Raji (cell line): ENCODE results near the gene ATP10A.

ENCODE experiments used
- POLR2A ChIP-seq: IDR thresholded peaks from 2 replicates; pipeline ENCODE4 v1.6.1; 2011; ENCODE audit warnings: low read depth, low read length, control low read depth; ENCODE audit not compliant: insufficient read depth

ATP10A gene

DNA sequence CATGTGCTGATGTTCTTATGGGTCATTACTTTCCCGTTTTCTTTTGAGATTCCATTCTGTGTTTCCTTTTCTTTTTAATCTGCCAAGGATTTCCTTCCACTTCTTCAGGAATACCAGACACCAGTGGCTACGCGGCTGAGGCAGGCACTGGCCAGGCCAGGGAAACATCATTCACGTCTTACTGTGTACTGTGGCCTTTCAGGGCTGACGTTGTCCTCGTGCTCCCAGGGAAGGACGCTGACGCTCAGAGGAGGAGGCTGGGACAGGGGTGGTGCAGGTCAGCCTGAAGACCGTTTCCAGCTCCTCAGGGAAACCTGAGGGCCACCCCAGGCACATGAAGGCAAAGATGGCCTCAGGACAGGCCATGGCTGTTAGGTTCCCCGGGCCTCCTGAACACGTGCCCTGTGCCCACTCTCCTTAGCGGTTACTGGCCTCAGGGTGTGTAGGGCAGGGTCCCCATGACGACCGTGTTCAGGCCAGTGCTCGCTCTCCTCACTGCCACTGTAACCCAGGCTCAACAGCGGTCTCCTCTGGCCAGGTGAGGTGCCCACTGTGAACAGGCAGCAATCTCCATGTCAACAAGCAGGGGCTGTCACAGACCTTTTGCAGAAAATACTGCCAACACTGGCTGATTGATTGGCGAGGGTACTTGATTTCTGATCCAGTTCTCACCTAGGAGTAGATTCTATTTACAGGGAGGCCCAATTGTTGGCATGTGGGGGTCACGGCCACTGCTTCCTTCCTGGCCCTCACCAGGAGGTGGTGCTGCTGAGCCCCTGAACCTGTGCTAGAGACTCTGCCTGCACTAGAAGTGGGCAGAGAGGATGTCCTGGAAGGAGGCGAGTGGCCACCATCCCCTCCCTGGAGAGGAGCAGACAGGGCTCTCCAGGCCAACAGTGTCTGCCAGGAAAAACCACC lies 169.5 kb downstream of the ATP10A start:
- no peak for TF ChIP-seq POLR2A

DNA sequence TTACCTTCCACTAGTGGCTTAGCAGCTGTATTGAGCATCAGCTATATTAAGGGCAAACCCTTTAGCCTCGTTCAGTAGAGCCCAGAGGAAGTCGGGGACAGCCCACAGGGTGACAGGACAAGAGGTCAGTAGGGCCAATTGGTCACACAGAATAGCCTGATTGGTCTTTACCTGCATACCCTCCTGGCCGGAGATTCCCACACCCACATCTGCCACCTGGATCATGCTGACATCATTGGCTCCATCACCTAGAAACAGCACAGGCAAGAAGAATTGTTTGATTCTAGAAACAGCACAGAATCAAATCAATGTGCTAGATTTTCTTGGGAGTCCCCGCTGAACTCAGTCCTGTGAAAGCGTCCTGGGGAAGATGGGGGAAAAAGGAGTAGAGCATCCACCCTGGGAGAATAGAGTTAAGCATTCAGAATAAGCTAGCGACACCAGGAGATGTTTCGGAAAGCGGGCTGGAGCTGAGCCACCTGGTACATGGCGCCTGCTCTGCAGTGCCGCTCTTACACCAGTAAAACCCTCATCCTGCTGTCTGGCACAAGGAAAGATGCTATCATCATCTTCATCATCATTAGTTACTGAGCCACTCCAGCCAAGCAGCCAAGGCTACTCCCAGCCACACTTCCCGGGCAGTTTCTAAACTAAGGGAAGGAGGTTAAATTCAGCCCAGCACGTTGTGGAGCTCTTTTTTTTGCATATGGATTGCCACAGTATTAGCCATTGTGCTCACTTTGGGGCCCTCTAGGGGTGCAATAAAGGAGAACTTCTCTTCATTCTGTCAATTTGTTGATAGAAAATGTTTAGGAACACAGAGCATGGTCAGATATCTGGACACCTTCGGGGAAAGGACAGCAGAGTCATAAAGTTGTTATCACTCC lies 171.3 kb downstream of the ATP10A start:
- no peak for TF ChIP-seq POLR2A

DNA sequence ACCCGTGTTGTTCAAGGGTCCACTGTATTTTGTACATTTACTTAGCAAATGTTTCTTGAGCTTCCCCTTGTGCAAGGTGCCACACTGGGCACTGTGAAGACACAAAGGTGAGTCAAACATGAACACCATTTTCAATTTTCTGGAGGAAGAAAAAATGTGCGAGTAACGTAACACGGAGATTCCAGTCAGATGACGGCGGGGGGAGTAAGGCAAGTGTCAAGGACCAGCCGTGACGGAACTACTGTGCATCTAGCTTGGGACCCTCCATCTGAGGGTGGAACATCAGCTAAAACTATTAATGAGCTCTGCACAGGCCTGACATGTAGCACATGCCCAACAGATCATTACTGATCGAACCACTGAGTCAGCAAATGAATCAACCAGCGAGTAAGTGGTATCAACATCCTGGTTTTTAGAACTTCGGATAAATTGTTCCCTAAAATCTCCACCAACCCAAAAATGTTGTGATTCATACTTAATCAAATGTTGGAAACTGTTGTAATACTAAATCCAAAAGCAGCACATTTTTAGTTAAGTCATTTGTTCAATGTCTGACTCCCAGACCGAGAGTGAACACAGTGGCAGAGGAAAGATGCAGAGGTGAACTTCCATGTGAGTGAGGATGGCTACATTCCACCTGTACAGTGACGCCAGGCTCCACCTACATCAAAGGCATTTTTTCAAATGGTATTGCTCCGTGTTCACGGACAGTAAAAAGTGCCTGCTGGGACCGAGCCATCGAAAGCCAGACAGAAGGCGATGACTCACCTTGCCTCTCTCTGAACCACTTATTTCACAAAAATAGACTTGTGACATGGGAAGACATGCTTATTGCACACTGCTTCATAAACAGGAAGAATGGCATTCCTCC lies 172.2 kb downstream of the ATP10A start:
- no peak for TF ChIP-seq POLR2A

DNA sequence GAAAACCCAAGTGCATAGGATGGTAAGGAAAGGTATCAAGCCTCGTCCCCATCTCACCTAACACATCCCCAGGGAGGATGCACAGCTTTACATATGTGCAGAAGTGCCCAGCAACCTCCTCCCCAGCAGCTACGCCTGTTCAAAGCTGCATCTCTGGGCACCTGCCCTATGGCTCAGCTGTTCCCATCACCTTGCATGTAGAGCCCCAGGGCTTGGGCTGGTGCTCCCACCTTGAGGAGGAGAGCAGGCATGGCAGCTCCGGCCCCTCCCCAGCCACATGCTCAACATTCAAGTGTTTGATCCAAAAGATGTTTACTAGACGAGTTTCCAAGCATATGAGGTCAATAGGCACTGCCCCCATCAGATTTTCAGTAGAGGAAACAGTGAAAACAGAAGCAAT lies 173.5 kb downstream of the ATP10A start:
- TF ChIP-seq POLR2A, result no peak

DNA sequence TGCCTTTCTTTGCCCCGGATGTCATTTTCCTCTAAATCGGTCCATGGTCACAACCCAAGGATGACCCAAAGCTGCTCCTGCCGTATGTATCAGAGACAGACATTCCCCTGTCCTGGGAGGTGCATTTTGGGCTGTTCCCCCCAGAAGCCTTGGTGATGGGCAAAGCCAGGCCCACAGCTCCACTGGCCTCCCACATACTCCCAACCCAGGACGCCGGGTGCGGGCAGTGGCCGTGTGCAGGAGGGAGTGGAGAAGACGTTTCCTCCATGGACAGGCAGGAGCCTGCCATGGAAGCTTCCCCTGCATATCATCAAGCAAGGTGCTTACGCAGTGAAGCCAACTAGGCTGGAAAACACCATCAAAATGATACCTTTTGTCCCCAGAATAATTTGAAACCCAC lies 175.0 kb downstream of the ATP10A start:
- TF ChIP-seq POLR2A, result no peak

DNA sequence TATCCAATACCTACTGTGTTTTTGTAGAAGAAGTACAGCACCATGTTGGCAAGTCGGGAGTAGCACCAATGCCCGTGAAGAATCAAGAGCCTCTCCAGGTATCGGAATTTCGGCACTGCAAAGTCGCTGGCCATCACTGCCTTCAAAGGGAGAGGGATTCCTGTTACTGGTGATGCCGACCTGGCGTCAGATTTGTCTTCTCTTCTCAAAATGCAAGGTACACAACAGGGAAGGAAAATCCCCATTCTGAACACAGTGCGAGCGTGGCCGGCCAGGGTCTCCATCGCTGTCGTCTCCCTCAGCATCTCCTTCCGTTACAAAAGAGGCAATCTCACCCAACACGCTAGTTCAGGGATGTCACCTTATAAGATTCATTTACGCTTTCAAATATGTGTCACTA lies 175.4 kb downstream of the ATP10A start:
- TF ChIP-seq POLR2A, result no peak

DNA sequence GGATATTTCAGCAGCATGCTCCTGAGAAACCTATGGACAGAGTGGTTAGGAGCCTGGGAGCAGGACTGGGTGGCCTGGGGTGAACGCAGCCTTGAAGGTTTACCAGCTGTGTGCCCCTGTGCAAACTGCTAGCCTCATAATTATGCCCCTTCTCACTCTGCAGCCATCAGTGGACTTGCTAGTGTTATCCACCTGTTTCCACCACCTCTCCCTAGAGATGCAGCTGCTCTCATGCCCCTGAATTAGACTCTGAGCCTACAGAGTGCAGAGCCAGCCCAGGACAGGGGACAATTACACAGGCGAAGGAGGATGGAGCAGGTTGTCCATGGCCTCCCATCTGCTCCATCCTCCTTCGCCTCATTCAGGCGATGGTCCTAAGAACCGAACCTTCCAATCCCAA lies 175.9 kb downstream of the ATP10A start:
- no peak for TF ChIP-seq POLR2A

DNA sequence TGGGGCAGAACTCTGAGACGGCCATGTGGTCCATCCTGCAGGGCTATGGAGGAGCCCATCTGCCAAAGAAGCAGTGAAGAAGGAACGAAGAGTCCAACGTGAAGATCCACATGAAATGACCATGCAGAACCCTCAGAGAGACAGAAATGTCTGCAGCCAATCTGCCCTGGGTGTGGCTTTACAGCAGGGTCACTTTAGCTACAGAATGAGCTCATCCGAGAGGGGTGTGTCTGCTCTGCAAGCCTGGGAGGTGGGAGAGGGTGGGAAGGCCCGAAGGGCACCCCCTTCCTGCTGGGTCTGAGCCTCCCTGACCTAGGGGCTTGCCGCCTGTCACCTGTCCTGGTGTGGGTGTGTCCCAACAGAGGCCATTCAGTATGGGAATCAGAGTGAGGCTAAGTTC lies 176.3 kb downstream of the ATP10A start:
- no peak for TF ChIP-seq POLR2A

DNA sequence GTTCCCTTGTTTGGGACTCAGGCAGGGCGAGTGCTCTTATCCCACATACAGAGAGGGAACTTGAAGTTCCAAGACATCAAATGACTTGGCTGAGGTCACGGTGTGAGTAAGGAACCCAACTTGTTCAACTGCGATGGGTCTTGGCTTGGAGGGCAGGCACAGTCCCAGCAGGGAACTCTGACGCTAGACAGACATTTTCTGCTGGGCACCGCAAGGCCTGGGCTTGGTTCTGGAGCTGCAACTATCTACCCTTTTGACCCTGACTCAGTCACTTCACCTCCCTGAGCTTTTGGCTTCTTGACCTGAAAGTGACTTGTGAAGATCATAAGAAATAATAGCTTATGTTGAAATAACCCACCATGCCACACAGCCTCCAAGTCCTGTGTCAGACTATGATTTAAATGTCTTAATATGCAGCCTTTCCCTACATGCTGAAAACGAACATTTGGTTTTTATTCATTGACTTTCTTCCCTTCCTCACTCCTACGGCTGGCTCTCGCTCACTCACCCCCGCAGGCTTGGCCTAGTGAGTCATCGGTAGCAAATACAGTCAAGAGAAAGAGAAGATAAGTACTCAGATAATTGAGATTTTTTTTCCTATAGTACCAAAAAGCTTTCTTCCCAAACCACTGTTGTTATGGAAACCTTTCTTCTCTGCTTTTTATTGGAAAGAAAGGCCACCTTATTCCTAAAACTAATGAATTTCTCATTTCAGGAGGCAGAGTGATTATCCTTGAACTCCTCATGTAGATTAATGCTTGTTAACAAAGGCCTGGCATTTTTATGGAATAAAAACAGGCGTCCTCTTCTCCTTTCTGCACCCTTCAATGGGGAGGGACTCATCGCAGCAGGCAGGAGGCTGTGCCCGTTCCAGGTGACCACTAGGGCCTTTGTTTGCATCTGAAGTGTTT lies 178.4 kb downstream of the ATP10A start:
- no peak for TF ChIP-seq POLR2A

DNA sequence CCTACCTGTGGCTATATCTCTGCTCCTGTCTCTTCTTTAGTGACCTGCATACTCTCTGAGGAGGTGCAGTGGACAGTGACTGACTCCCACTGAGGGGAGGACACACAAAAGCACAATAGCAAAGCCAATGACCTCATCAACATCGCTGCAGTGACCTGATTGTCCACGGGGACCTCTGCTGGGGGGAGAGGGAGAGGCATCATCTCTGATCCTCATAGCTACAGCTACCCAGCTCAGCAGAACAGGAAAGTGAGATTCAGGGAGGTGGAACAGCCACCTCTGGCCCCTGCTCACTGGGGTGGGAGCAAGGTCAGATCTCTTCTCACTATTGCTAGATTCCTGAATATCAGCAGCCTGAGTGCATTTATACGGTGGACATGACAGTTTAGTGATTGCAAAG lies 179.2 kb downstream of the ATP10A start:
- no peak for TF ChIP-seq POLR2A

DNA sequence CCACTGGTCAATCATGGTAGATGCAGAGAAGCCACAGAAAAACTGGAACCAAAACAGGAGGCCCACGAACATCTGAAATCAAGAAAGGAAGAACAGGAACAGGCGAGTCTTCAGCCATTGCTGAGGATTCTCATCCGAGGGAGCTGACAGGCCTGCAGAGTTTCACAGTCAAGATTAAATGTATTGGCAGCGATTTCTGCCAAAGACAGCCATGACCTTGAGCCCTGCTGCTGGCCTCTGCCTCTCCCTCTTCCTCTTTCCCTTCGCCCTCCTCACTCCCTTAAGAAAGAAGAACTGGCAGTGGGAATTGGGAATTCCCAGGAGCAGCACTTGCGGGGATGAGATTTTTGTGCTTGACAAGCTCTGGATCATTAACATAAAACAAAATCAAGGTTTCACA lies 179.7 kb downstream of the ATP10A start:
- no peak for TF ChIP-seq POLR2A

DNA sequence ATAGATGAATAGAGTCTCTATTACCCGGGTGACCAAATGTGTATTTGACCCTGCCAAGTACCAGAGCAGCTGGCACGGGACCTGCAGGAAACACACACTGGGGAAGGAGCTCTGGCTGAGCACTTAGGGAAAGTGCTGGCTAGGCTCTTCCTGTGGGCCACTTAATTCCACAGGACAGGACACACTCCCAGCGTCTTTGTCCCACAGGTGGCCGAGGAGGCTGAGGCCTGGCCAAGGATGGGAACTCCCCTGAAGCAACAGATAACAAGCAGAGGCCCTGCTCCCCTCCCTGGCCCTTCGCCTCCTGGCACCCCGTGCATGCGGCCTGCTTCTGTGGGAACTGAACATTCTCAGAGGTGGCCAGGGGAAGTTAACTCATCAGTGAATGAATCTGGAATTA lies 180.8 kb downstream of the ATP10A start:
- no peak for TF ChIP-seq POLR2A

DNA sequence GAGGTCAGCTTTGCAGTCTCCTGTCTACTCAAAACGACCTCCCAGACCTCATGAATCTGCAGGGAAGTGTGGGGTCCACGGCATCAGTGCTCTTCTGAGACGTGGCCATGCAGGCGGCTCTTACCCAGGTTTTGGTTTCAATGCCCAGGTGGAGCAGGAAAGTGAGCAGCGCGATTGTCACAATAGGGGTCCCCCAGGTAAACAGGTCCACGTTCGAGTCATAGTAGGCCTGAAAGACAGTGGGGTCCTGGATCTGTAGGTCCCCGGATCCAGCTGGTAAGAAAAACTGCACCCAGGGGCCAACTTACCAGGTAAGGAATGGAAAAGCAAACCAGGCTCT lies 182.5 kb downstream of the ATP10A start:
- TF ChIP-seq POLR2A, result no peak
